ENCODE data around the gene RREB1.

RREB1 gene

GRCh38 chr6:7249391-7249790 lies 141.6 kb downstream of the RREB1 start:
- Mint-ChIP-seq H3K27me3 (ENCODE audit: low read depth) (no peaks in the 10 kb centered on the region), H3K36me3 (ENCODE audit: low read depth) (peaks cover 11% of the 10 kb centered on the region), H3K9me3 (peaks cover 2% of the 10 kb centered on the region)

DNA sequence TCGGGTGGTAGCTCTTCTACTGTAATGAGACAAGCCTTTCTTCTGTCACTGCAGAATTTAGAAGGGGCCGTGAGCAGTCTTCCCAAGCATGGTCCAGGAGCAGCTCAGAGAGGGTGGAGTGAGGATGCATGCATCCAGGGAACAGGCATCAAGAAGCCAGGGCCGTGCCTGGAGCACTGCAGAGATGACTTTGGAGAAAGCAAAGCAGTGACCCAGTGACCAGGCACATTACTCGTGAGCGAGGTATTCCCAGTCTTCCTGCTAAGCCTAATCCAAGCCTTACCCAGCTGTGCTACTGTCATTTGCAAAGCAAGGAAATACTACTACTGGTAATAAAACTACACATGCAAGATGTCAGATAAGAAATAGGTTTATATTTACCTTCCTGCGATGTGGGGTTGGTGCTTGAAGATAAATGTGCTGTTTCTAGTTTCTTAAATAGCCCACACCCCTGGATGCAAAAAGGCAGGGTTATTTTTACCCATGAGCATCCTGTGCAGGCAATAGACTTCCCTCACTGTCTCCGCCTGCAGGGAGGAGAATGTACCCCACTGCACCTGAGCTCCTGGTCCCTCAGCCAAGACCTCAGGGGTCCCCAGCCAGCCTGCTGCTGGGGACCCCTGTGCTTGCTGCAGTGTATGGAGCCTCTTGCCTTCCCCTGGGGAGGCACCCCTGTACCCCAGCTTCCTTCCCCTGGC lies 142.3 kb downstream of the RREB1 start:
- H3K27ac Mint-ChIP-seq: no peak overlapping the region
- DNase-seq (ENCODE audit: low spot score): no peak
- H3K9me3 Mint-ChIP-seq: peaks cover 3% of the 10 kb centered on the region
- no peak overlapping the region for H3K4me3 Mint-ChIP-seq
- H3K27me3 Mint-ChIP-seq (ENCODE audit: low read depth): no peaks in the 10 kb centered on the region
- H3K36me3 Mint-ChIP-seq (ENCODE audit: low read depth): peaks cover 11% of the 10 kb centered on the region
- H3K4me1 Mint-ChIP-seq (ENCODE audit: low read depth): no peaks in the 10 kb centered on the region

More at GRCh38 chr6:7249391-7249790, 141.6 kb downstream of the RREB1 start:
- no peak for DNase-seq (ENCODE audit: low spot score)
- Mint-ChIP-seq H3K4me1 (ENCODE audit: low read depth) (no peaks in the 10 kb centered on the region), H3K27ac (no peak overlapping the region), H3K4me3 (no peak overlapping the region)

DNA sequence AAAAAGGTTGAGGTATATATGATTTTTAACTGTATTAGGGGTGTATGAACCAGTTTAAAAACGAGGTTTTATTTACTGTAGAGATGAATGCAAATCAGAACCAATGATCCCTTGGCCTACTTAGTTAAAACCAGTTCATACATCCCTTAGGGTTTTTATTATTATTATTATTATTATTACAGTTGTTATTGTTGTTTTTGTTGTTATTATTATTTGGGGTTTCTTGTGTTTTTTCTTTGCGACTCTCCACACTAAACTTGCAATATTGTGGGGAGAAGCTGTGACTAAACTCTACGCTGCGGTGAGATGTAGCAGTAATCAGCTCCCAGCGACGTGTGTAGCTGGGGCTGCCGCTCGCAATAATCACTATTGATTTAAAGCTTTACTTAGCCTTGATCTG lies 143.1 kb downstream of the RREB1 start:
- Mint-ChIP-seq H3K9me3 (peaks cover 3% of the 10 kb centered on the region), H3K4me3 (no peak overlapping the region), H3K4me1 (ENCODE audit: low read depth) (no peaks in the 10 kb centered on the region), H3K27me3 (ENCODE audit: low read depth) (no peaks in the 10 kb centered on the region), H3K36me3 (ENCODE audit: low read depth) (peaks cover 8% of the 10 kb centered on the region), H3K27ac (no peak overlapping the region)
- DNase-seq (ENCODE audit: low spot score): no peak

DNA sequence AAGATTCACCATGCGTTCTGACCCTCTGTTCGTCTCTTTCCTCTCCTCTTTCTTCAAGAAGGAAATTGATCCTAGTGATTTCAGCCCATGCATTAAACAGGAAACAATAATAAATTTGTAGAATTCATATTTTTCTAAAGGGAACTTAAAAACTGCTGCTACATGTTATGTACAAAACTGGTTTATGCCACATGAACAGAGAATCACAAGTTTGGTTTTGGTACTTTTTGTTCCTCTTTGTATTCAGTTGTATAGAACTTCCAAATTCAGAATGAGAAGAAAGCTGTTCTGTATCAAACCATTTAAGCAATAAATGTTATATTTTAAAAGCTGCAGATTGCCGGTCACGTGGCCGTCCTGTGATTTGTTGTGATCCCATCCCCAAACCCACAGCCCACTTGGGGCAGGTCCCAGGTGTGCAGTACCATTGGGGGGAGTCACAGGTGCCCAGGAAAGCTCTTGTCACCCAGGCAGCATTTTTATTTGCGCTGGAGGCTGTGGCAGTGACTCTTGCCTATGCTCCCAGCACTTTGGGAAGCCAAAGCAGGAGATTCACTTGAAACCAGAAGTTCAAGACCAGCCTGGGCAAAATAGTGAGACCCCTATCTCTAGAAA lies 144.0 kb downstream of the RREB1 start:
- Mint-ChIP-seq H3K9me3 (peaks cover 5% of the 10 kb centered on the region), H3K36me3 (ENCODE audit: low read depth) (peaks cover 8% of the 10 kb centered on the region), H3K4me1 (ENCODE audit: low read depth) (no peaks in the 10 kb centered on the region), H3K27me3 (ENCODE audit: low read depth) (no peaks in the 10 kb centered on the region), H3K4me3 (no peak overlapping the region), H3K27ac (no peak overlapping the region)
- no peak for DNase-seq (ENCODE audit: low spot score)

GRCh38 chr6:7252390-7252789 lies 144.6 kb downstream of the RREB1 start:
- no peaks in the 10 kb centered on the region for H3K4me1 Mint-ChIP-seq (ENCODE audit: low read depth)
- no peak overlapping the region for H3K27ac Mint-ChIP-seq

DNA sequence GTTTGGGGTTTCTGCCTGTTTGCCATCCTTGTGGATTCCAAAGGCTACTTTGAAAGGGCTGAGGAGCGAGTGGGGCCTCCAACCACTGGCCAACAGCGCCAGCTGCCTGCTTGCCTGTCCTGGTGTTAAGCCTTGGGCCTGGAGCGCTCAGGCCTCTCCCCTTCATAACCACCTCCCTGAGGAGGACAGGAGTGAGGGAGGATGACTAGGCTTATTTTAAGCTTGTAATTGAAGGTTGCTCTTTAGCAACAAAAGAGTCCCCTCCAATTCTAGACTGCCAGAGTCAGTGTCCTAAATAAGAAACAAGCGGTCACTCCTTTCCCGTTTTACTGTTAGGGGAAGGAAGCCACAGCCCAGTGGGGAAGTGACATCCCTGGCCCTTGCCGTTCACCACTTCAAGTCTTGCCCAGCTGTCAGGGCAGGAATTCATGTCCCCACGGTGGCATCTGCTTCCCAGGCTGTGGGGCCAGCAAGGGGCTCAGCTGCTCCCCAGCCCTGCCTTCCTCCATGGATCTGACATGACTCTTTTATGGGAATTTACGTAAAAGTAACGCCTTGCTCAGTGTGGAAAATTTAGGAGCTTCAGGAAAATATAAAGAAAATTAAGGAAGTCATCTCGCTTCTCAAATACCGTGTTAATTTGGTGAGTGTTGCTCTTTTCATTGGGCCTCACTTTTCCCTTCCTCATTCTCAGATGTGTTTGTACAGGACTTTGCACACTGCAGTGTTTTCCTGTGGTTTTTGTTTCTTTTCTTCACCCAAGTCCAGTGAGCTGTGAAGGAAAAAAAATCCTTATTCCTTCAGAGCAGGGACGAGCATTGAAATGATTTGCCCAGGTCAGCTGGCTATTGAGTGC lies 147.4 kb downstream of the RREB1 start:
- DNase-seq (ENCODE audit: low spot score): no peak

More at GRCh38 chr6:7252390-7252789, 144.6 kb downstream of the RREB1 start:
- H3K9me3 Mint-ChIP-seq: peaks cover 7% of the 10 kb centered on the region
- no peaks in the 10 kb centered on the region for H3K27me3 Mint-ChIP-seq (ENCODE audit: low read depth)
- no peak overlapping the region for H3K4me3 Mint-ChIP-seq
- peaks cover 7% of the 10 kb centered on the region for H3K36me3 Mint-ChIP-seq (ENCODE audit: low read depth)
- DNase-seq (ENCODE audit: low spot score): no peak

DNA sequence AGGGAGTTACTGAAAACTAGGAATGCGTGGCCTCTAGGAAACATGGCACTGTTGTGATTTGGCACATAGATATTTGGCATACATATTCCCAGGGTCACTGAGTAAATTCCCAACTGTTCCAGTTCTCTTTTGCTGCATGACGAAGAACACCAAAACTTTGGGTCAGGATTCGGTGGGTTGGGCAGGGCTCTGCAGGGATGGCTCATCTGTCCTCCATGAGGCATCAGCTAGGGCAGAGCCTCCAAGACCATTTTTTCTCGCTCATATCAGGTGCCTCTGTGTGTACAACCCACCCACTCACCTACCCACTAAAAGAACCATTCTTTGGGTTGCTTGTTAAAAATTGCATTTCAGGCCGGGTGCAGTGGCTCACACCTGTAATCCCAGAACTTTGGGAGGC lies 148.2 kb downstream of the RREB1 start:
- no peak overlapping the region for H3K27ac Mint-ChIP-seq
- peaks cover 6% of the 10 kb centered on the region for H3K4me1 Mint-ChIP-seq (ENCODE audit: low read depth)
- H3K36me3 Mint-ChIP-seq (ENCODE audit: low read depth): no peaks in the 10 kb centered on the region
- peaks cover 16% of the 10 kb centered on the region for H3K27me3 Mint-ChIP-seq (ENCODE audit: low read depth)
- H3K4me3 Mint-ChIP-seq: no peak overlapping the region
- H3K9me3 Mint-ChIP-seq: peaks cover 7% of the 10 kb centered on the region
- no peak for DNase-seq (ENCODE audit: low spot score)

More for the DNA sequence above, 147.4 kb downstream of the RREB1 start:
- Mint-ChIP-seq H3K4me3 (no peak overlapping the region), H3K9me3 (peaks cover 7% of the 10 kb centered on the region), H3K27me3 (ENCODE audit: low read depth) (peaks cover 9% of the 10 kb centered on the region), H3K27ac (no peak overlapping the region), H3K4me1 (ENCODE audit: low read depth) (no peaks in the 10 kb centered on the region), H3K36me3 (ENCODE audit: low read depth) (peaks cover 2% of the 10 kb centered on the region)

GRCh38 chr6:7256785-7257184 lies 149.0 kb downstream of the RREB1 start:
- H3K4me3 Mint-ChIP-seq: no peak overlapping the region
- H3K4me1 Mint-ChIP-seq (ENCODE audit: low read depth): peaks cover 10% of the 10 kb centered on the region
- no peaks in the 10 kb centered on the region for H3K36me3 Mint-ChIP-seq (ENCODE audit: low read depth)
- peaks cover 7% of the 10 kb centered on the region for H3K9me3 Mint-ChIP-seq
- H3K27ac Mint-ChIP-seq: no peak overlapping the region
- H3K27me3 Mint-ChIP-seq (ENCODE audit: low read depth): peaks cover 21% of the 10 kb centered on the region
- DNase-seq (ENCODE audit: low spot score): no peak

DNA sequence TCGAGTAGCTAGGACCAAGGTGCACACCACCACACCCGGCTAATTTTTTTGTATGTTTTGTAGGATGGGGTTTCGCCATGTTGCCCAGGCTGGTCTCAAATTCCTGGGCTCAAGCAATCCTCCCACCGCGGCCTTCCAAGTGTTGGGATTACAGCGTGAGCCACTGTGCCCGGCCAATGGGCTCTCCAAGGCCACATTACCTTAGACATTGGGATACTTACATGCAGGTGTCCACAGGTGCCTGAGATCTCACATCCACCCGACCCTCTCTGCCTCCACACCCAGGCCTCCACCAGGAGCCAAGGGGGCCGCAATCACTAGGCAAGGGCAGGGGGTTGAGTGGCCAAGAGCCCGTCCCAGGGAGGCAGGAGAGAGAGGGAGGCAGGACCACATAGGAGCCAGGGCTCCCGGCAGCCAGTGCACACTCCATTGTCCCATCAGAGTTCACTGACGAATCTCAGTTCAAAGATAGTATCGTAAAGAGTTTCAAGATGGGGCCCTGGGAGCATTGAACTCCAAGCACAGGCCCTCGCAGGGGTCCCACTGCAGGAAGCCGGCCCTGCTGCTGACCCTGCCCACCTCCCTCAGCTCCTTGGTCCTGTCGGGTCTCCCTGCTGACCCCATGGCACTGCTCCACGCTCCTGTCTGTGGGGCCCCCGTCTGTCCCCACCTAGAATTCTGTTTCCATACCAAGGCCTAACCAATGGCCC lies 149.9 kb downstream of the RREB1 start:
- Mint-ChIP-seq H3K36me3 (ENCODE audit: low read depth) (no peaks in the 10 kb centered on the region), H3K4me3 (no peak overlapping the region), H3K9me3 (peaks cover 7% of the 10 kb centered on the region)

DNA sequence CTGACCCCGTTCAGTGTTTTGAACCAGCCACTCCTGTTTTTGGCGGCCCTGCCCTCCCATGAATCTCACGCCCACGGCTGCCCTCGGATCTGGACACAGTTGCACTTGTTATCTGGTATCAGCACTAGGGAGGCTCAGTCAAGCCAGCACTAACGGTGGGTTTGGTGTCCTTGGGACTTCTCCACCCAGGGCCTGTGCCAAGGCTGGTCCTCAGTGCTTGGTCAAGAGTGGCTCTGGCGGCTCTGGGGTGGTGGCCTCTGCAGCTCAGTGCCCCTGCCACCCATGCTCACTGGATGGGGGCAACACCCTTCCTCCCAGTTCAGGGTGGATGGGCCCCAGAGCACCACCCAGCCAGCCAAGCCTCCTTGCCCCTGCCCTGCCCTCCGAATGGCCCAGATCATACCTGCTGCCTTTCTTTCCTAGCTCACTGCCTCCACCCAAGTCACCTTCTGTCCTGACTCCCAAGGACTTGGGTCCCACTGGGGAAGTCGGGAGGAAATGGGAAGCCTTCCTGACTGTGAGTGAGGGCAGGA lies 150.5 kb downstream of the RREB1 start:
- H3K36me3 Mint-ChIP-seq (ENCODE audit: low read depth): no peaks in the 10 kb centered on the region
- peaks cover 24% of the 10 kb centered on the region for H3K27me3 Mint-ChIP-seq (ENCODE audit: low read depth)
- H3K4me1 Mint-ChIP-seq (ENCODE audit: low read depth): peaks cover 13% of the 10 kb centered on the region
- peaks cover 7% of the 10 kb centered on the region for H3K9me3 Mint-ChIP-seq
- H3K27ac Mint-ChIP-seq: no peak overlapping the region
- no peak for DNase-seq (ENCODE audit: low spot score)
- no peak overlapping the region for H3K4me3 Mint-ChIP-seq

More for the DNA sequence above, 149.9 kb downstream of the RREB1 start:
- H3K27ac Mint-ChIP-seq: no peak overlapping the region
- H3K27me3 Mint-ChIP-seq (ENCODE audit: low read depth): peaks cover 24% of the 10 kb centered on the region
- no peak for DNase-seq (ENCODE audit: low spot score)
- H3K4me1 Mint-ChIP-seq (ENCODE audit: low read depth): peaks cover 13% of the 10 kb centered on the region

DNA sequence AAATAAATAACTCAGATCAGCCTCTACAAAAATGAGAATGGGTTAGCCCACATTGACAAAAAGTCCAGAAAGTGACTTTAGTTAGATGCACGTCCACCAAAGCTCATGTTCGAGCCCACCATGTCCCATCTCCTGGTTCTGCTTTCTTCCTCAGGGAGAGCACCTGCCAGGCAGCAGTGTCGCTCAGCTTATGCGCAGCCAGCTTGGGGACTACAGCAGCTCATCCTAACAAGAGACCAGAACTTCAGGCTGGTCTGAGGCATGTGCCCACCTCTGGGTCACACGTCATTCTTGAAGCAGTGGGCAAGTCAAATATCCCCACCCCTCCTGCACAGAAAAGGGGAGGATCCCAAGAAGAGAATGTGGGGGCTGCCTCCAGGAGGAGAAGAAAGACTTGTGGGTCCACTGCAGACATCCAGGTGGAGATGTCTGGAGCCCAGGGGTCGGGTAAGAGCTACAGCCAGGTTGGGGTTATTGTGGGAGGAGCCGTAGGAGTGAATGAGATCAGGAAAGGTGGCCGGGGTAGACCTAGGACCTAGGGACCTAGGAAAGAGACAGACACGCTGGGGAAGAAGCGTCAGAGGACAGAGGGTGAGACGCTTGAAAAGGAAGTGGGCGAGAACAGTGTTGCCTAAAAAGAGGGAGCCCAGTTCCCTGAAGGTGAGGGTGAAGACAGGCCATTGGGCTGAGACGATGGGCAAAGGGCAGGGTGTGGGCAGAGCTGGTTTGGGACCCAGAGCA lies 152.7 kb downstream of the RREB1 start:
- H3K27ac Mint-ChIP-seq: peak overlapping the region; percentile 28

DNA sequence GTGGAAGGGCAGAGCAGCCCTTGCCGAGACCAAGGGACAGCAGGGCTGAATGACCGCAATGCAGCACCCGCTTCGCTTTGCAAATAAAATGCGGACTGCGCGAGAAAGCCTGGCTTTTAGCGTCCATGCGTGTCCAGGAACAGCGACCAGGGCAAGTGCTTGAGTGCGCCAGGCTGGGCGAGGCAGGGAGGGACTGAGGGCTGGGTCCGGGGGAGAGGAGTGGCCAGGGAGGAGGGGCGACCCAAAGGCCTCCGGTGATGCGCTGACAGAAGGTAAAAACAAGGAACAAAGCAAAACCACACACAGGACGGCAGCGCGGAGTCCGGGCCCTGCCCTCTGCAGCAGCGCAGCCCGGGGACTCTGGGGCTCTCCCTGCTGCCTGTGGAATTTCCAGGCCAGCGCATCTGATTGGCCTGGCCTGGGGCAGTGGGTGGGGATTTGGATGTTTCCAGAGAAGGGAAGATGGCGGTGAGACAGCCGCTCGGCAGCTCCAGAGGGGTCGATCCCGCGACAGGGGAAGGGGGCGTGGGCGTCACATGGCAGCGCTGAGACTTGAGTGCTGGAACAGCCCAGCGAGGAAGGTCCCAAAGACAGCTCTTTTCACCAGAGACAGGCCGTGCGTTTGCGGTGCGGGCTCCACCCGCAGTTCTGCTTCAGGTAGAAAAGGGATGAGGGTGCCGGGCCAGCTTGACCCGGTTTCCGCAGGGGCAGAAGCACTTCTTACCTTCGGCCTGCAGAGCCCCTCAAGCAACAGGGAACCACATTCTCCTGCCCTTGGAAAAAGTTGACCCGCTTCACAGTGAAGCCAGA lies 153.5 kb downstream of the RREB1 start:
- H3K4me3 Mint-ChIP-seq: peak overlapping the region; percentile 83
- peak overlapping the region; percentile 28 for H3K27ac Mint-ChIP-seq
- peaks cover 24% of the 10 kb centered on the region for H3K27me3 Mint-ChIP-seq (ENCODE audit: low read depth)
- H3K4me1 Mint-ChIP-seq (ENCODE audit: low read depth): peaks cover 13% of the 10 kb centered on the region
- DNase-seq (ENCODE audit: low spot score): peak; percentile 68
- H3K9me3 Mint-ChIP-seq: peaks cover 4% of the 10 kb centered on the region
- no peaks in the 10 kb centered on the region for H3K36me3 Mint-ChIP-seq (ENCODE audit: low read depth)

More for the DNA sequence above, 152.7 kb downstream of the RREB1 start:
- peak overlapping the region; percentile 83 for H3K4me3 Mint-ChIP-seq
- peaks cover 13% of the 10 kb centered on the region for H3K4me1 Mint-ChIP-seq (ENCODE audit: low read depth)
- no peaks in the 10 kb centered on the region for H3K36me3 Mint-ChIP-seq (ENCODE audit: low read depth)
- peaks cover 24% of the 10 kb centered on the region for H3K27me3 Mint-ChIP-seq (ENCODE audit: low read depth)
- H3K9me3 Mint-ChIP-seq: peaks cover 4% of the 10 kb centered on the region
- DNase-seq (ENCODE audit: low spot score): no peak
